Natural killer cell (primary cell): ENCODE data around the gene WBP2. TPM values are rescaled to one million over a fixed set of nuclear protein-coding genes. Genes with fewer than 3 reads are reported as not detected.

Source experiments
- ATAC-seq, 3 donors: fragments of 150-1000 bp in 2 of 3; fragments of 200-7000 bp in 1 of 3; cut with Tn5 transposase; 1 replicate in 1 of 3; 2 replicates in 2 of 3; pipeline ENCODE4 v1.10.0; 2021; ENCODE audit warnings: mild to moderate bottlenecking in 2 of 3, moderate library complexity in 2 of 3
- DNase-seq, 2 donors: peaks; one replicate each; pipeline versions ENCODE4 v3.0.0 to v3.0.0-alpha.2; 2013 to 2021; ENCODE audit warnings: mixed read lengths in 1 of 2
- H3K27ac ChIP-seq: one replicate; pipeline ENCODE4 v1.5.1; 2013; ENCODE audit warnings: mild to moderate bottlenecking, low read length
- H3K27me3 ChIP-seq: one replicate; pipeline ENCODE4 v1.6.1; 2013; ENCODE audit warnings: low read length; ENCODE audit not compliant: control insufficient read depth, insufficient read depth
- H3K36me3 ChIP-seq: one replicate; pipeline ENCODE4 v1.6.1; 2013; ENCODE audit warnings: low read length; ENCODE audit not compliant: control insufficient read depth, insufficient read depth
- H3K4me1 ChIP-seq: one replicate; pipeline ENCODE4 v1.6.1; 2013; ENCODE audit warnings: low read length; ENCODE audit not compliant: control insufficient read depth, insufficient read depth
- H3K4me3 ChIP-seq: one replicate; pipeline ENCODE4 v1.5.1; 2013; ENCODE audit warnings: low read length
- H3K9me3 ChIP-seq: one replicate; pipeline ENCODE4 v1.6.1; 2013; ENCODE audit warnings: low read length; ENCODE audit not compliant: control insufficient read depth, insufficient read depth
- H3K27ac Mint-ChIP-seq, 2 donors: one replicate each; pipeline ENCODE4 v1.8.0; 2022; ENCODE audit warnings: mild to moderate bottlenecking in 2 of 2, mixed read lengths in 2 of 2, moderate library complexity in 1 of 2
- H3K27me3 Mint-ChIP-seq, 2 donors: one replicate each; pipeline ENCODE4 v1.8.0; 2022; ENCODE audit warnings: low read depth in 2 of 2, mixed read lengths in 2 of 2
- H3K36me3 Mint-ChIP-seq: one replicate; pipeline ENCODE4 v1.8.0; 2022; ENCODE audit warnings: mixed read lengths
- H3K4me1 Mint-ChIP-seq, 2 donors: one replicate each; pipeline ENCODE4 v1.8.0; 2022; ENCODE audit warnings: mixed read lengths in 2 of 2
- H3K4me3 Mint-ChIP-seq: one replicate; pipeline ENCODE4 v1.8.0; 2022; ENCODE audit warnings: mild to moderate bottlenecking, moderate library complexity, mixed read lengths
- H3K9me3 Mint-ChIP-seq, 2 donors: one replicate each; pipeline ENCODE4 v1.8.0; 2022; ENCODE audit warnings: mixed read lengths in 2 of 2
- CTCF ChIP-seq: fragments of 200-600 bp; IDR thresholded peaks from one replicate; pipeline ENCODE4 v1.8.0; 2022; ENCODE audit warnings: antibody characterized with exemption
- WGBS: methylation state at CpG from one replicate; pipeline ENCODE4 v1.1.7; 2013; ENCODE audit warnings: missing lambda C conversion rate; ENCODE audit not compliant: insufficient coverage; 5-methylcytosine and 5-hydroxymethylcytosine counted together
- intact Hi-C: fragments of 100-400 bp; cut with micrococcal nuclease; formaldehyde crosslinking; loops from one replicate; pipeline ENCODE4 v1.14.2; 2022
- total RNA-seq, 4 donors: library from RNA; stranded (reverse); fragments of 120-200 nt in 1 of 4; gene quantifications; one replicate each; pipeline versions ENCODE4 v1.2.3 to v1.2.4, GENCODE V29; 2013 to 2022

The WBP2 gene
- total RNA-seq, 3 donors from 2014 or later (not counting 1 experiment from before 2014, with no cell fraction given), result 81.1 to 106 (median 95.2) TPM

GRCh38 chr17:75826561-75827307 lies 28.4 kb downstream of the WBP2 start:
- Mint-ChIP-seq H3K36me3 (no peaks in the 10 kb centered on the region), H3K9me3 (no peaks in the 10 kb centered on the region), H3K4me3 (peak overlapping the region; percentile 61), H3K4me1 (peaks cover 6 to 27% of the 10 kb centered on the region in 2 donors), H3K27ac (peak overlapping the region; percentile 86 to 94), H3K27me3 (no peaks in the 10 kb centered on the region)
- H3K4me3 ChIP-seq, result no peak overlapping the region
- no peak for TF ChIP-seq CTCF
- no peak for ATAC-seq
- H3K27me3 ChIP-seq, result no peaks in the 10 kb centered on the region
- peak overlapping the region; percentile 83 for H3K27ac ChIP-seq
- no peak for DNase-seq
- peaks cover 45% of the 10 kb centered on the region for H3K36me3 ChIP-seq
- peaks cover 41% of the 10 kb centered on the region for H3K4me1 ChIP-seq
- WGBS, result 69% methylated on average over 13 of the region's 14 CpGs
- H3K9me3 ChIP-seq, result no peaks in the 10 kb centered on the region
- intact Hi-C loops, result no loop called here

GRCh38 chr17:75825748-75826370 lies 29.3 kb downstream of the WBP2 start:
- H3K27ac Mint-ChIP-seq, result peak overlapping the region; percentile 49 to 86
- H3K4me3 ChIP-seq, result no peak overlapping the region
- H3K9me3 ChIP-seq, result no peaks in the 10 kb centered on the region
- no peaks in the 10 kb centered on the region for H3K36me3 Mint-ChIP-seq
- H3K4me3 Mint-ChIP-seq, result no peak overlapping the region
- H3K4me1 ChIP-seq, result peaks cover 43% of the 10 kb centered on the region
- DNase-seq (no peak), ATAC-seq (no peak)
- no peak for TF ChIP-seq CTCF
- peaks cover 49% of the 10 kb centered on the region for H3K36me3 ChIP-seq
- no peaks in the 10 kb centered on the region for H3K27me3 ChIP-seq
- H3K4me1 Mint-ChIP-seq, result peaks cover 6 to 33% of the 10 kb centered on the region in 2 donors
- intact Hi-C loops, result no loop called here
- WGBS, result 84% methylated on average over 12 of the region's 12 CpGs
- H3K27me3 Mint-ChIP-seq, result no peaks in the 10 kb centered on the region
- peak overlapping the region; percentile 22 for H3K27ac ChIP-seq
- no peaks in the 10 kb centered on the region for H3K9me3 Mint-ChIP-seq

GRCh38 chr17:75825149-75825552 lies 30.0 kb downstream of the WBP2 start:
- H3K27me3 ChIP-seq, result no peaks in the 10 kb centered on the region
- ATAC-seq (no peak), DNase-seq (no peak)
- no peaks in the 10 kb centered on the region for H3K27me3 Mint-ChIP-seq
- H3K27ac ChIP-seq, result no peak overlapping the region
- intact Hi-C loops, result no loop called here
- H3K4me1 Mint-ChIP-seq, result peaks cover 6 to 28% of the 10 kb centered on the region in 2 donors
- no peak overlapping the region for H3K4me3 Mint-ChIP-seq
- peaks cover 49% of the 10 kb centered on the region for H3K36me3 ChIP-seq
- no peaks in the 10 kb centered on the region for H3K9me3 ChIP-seq
- H3K27ac Mint-ChIP-seq, result peak overlapping the region; percentile 49 to 86
- TF ChIP-seq CTCF, result no peak
- WGBS, result 97% methylated on average over 12 of the region's 13 CpGs
- H3K4me1 ChIP-seq, result peaks cover 38% of the 10 kb centered on the region
- H3K4me3 ChIP-seq, result no peak overlapping the region
- H3K9me3 Mint-ChIP-seq, result no peaks in the 10 kb centered on the region
- no peaks in the 10 kb centered on the region for H3K36me3 Mint-ChIP-seq
